ENCODE measurements around the gene PTPN3.

PTPN3 gene

DNA sequence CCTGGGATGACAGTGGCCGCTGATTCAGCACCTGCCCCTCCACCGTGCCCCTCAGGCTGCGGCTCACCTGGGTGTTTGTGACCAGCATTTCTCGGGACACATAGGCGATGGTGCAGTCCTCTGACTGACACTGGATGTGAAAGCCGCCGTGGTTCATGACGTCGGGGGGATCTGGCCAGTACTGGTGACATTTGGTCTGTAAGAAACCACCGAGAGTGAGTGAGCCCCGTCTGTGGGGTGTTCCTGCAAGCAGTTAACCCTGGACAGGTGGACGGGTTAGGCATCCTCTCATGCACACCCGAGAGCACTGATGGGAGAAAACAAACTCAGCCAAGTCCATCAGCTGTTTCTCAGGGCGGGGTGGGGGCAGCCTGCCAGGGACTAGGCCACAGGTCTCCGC lies 114.8 kb downstream of the PTPN3 start:
- no peak overlapping the region for H3K9ac ChIP-seq
- no peaks in the 10 kb centered on the region for H3K36me3 ChIP-seq (ENCODE audit: insufficient read depth)

DNA sequence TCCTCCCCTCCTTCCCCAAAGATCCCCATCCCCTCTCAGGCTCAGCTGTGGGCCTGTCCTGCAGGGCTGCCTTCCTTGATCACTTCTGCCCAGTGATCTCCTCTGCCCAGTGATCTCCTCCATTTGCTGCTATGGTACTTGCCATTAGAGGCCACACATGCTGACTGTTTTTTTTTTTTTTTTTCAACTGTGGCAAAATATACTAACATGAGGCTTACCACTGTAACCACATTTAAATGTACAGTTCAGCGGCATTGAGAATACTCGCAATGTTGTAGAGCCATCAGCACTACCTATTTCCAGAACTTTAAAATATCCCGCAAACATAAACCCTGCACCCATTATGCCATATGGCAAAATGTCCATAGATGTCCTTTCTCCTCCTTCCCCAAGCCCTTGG lies 115.5 kb downstream of the PTPN3 start:
- H3K27ac ChIP-seq, result no peak overlapping the region

More for the DNA sequence above, 114.8 kb downstream of the PTPN3 start:
- Histone ChIP-seq H2AFZ (ENCODE audit: low read depth) (no peak overlapping the region), H3K4me1 (ENCODE audit: low read depth, poor library complexity, severe bottlenecking) (no peaks in the 10 kb centered on the region), H3K27ac (no peak overlapping the region), H3K4me3 (IDR thresholded peaks at IDR 0.05; ENCODE audit: insufficient read depth, low read depth, low read length) (no peak overlapping the region), H3K79me2 (ENCODE audit: insufficient read depth, low read depth) (no peaks in the 10 kb centered on the region), H3K27me3 (ENCODE audit: insufficient read depth, low read depth) (no peaks in the 10 kb centered on the region), H4K20me1 (ENCODE audit: insufficient read depth) (no peaks in the 10 kb centered on the region), H3K4me2 (no peak overlapping the region)
- TF ChIP-seq, protein P1, sequence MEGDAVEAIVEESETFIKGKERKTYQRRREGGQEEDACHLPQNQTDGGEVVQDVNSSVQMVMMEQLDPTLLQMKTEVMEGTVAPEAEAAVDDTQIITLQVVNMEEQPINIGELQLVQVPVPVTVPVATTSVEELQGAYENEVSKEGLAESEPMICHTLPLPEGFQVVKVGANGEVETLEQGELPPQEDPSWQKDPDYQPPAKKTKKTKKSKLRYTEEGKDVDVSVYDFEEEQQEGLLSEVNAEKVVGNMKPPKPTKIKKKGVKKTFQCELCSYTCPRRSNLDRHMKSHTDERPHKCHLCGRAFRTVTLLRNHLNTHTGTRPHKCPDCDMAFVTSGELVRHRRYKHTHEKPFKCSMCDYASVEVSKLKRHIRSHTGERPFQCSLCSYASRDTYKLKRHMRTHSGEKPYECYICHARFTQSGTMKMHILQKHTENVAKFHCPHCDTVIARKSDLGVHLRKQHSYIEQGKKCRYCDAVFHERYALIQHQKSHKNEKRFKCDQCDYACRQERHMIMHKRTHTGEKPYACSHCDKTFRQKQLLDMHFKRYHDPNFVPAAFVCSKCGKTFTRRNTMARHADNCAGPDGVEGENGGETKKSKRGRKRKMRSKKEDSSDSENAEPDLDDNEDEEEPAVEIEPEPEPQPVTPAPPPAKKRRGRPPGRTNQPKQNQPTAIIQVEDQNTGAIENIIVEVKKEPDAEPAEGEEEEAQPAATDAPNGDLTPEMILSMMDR (conservative IDR thresholded peaks at IDR 0.05; ENCODE audit: low read depth, low read length), result no peak

DNA sequence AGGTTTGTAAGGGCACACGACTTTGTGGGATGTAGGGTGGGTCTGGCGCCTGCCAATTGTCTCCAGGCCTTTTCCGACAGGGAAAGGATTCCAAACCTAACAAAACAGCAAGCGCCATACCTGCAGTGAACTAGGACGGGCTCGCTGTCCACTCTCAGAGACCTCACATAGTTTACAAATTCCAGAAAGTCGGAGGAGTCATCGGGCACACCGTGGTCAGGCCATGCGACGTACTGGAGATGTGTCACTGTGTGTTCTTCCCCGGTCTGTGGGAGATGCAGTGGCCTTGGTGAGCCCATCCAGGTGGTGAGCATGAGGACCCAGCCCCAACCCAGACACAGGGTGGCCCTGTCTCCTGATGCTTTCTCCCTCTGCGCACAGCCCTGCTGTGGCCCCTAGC lies 115.9 kb downstream of the PTPN3 start:
- Histone ChIP-seq H3K27ac (no peak overlapping the region), H3K4me3 (IDR thresholded peaks at IDR 0.05; ENCODE audit: insufficient read depth, low read depth, low read length) (no peak overlapping the region), H4K20me1 (ENCODE audit: insufficient read depth) (no peaks in the 10 kb centered on the region), H3K4me1 (ENCODE audit: low read depth, poor library complexity, severe bottlenecking) (no peaks in the 10 kb centered on the region), H3K4me2 (no peak overlapping the region), H3K9ac (no peak overlapping the region), H3K79me2 (ENCODE audit: insufficient read depth, low read depth) (no peaks in the 10 kb centered on the region), H3K27me3 (ENCODE audit: insufficient read depth, low read depth) (no peaks in the 10 kb centered on the region), H3K36me3 (ENCODE audit: insufficient read depth) (no peaks in the 10 kb centered on the region), H2AFZ (ENCODE audit: low read depth) (no peak overlapping the region)
- TF ChIP-seq, protein P1 (conservative IDR thresholded peaks at IDR 0.05; ENCODE audit: low read depth, low read length), result no peak

More for the DNA sequence above, 115.5 kb downstream of the PTPN3 start:
- no peaks in the 10 kb centered on the region for H3K27me3 ChIP-seq (ENCODE audit: insufficient read depth, low read depth)
- H2AFZ ChIP-seq (ENCODE audit: low read depth), result no peak overlapping the region
- H3K79me2 ChIP-seq (ENCODE audit: insufficient read depth, low read depth), result no peaks in the 10 kb centered on the region
- no peak overlapping the region for H3K4me3 ChIP-seq (IDR thresholded peaks at IDR 0.05; ENCODE audit: insufficient read depth, low read depth, low read length)
- H4K20me1 ChIP-seq (ENCODE audit: insufficient read depth), result no peaks in the 10 kb centered on the region
- H3K9ac ChIP-seq, result no peak overlapping the region
- H3K36me3 ChIP-seq (ENCODE audit: insufficient read depth), result no peaks in the 10 kb centered on the region
- TF ChIP-seq, protein P1 (conservative IDR thresholded peaks at IDR 0.05; ENCODE audit: low read depth, low read length), result no peak
- no peak overlapping the region for H3K4me2 ChIP-seq
- no peaks in the 10 kb centered on the region for H3K4me1 ChIP-seq (ENCODE audit: low read depth, poor library complexity, severe bottlenecking)

DNA sequence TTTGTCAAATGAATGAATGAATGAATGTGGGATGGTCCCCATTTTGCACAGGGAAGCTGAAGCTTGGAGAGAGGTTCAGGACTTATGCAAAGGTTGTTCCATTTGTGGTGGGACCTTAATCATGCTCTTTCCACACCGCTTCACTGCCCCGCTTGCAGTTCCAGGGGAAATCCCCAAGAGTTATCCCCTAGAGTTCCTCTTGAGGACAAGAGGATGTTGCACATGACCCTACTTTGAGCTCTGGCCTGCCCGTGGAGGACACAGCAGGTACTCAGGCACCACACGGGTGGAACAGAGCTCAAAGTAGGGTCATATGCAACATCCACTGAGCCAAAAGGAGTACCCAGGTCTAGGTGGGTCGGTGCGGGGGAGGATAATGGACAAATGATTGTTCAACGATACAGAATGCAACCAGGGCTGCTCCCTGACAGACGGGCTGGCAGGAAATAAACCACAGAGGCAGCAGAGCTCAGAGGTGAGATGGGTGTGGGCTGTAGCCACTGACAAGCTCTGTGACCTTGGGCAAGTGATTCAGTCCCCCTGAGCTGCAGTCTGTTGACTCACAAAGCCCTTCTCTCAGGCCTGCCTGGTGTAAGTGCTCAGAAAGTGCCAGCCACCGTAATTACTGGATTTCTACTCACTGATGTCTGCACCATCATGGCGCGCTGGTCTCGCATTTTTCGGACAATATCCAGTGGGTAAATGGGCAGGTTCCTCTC lies 116.9 kb downstream of the PTPN3 start:
- Histone ChIP-seq H3K4me2 (no peak overlapping the region), H3K27ac (no peak overlapping the region), H3K27me3 (ENCODE audit: insufficient read depth, low read depth) (no peaks in the 10 kb centered on the region), H4K20me1 (ENCODE audit: insufficient read depth) (no peaks in the 10 kb centered on the region), H3K36me3 (ENCODE audit: insufficient read depth) (no peaks in the 10 kb centered on the region), H2AFZ (ENCODE audit: low read depth) (no peak overlapping the region), H3K4me3 (IDR thresholded peaks at IDR 0.05; ENCODE audit: insufficient read depth, low read depth, low read length) (no peak overlapping the region), H3K79me2 (ENCODE audit: insufficient read depth, low read depth) (no peaks in the 10 kb centered on the region), H3K9ac (no peak overlapping the region), H3K4me1 (ENCODE audit: low read depth, poor library complexity, severe bottlenecking) (no peaks in the 10 kb centered on the region)
- TF ChIP-seq, protein P1 (conservative IDR thresholded peaks at IDR 0.05; ENCODE audit: low read depth, low read length), result no peak
